Endothelial cell of umbilical vein (primary cell): ENCODE results near the gene MCM3. TPM values are rescaled to one million over a fixed set of nuclear protein-coding genes. Genes with fewer than 3 reads are reported as not detected.

ENCODE experiments used
- BruUV-seq: library from RNA; stranded (reverse); fragments of 400-500 nt; replicated peaks from 2 replicates; lab custom pipeline; 2021; lab: Mats Ljungman, UMichigan
- CTCF ChIA-PET: fragments of 300-600, 350-600 bp; sonication (Branson Sonifier 250); formaldehyde crosslinking; loops from one replicate; lab custom pipeline; 2021; ENCODE audit warnings: antibody characterized with exemption, inconsistent platforms; lab: Charles Lee
- POLR2A ChIA-PET: fragments of 300-600, 350-600 bp; sonication (Branson Sonifier 250); formaldehyde crosslinking; loops from one replicate; lab custom pipeline; 2021; ENCODE audit warnings: antibody characterized with exemption, inconsistent platforms; lab: Charles Lee
- DNase-seq: peaks from one replicate; pipeline ENCODE4 v3.0.0-alpha.2; 2011; ENCODE audit warnings: low read depth, low spot score
- FAIRE-seq: peaks from 2 replicates; lab custom pipeline; 2011; peaks lifted over from hg19 to GRCh38; lab: Jason Lieb, UNC
- H2AFZ ChIP-seq: 2 replicates; pipeline ENCODE4 v1.6.0; 2012; ENCODE audit warnings: low read depth, low read length, control low read depth, inconsistent platforms
- H3K27ac ChIP-seq: 2 replicates; pipeline ENCODE4 v1.5.1; 2011; ENCODE audit warnings: low read depth, mild to moderate bottlenecking, control low read depth, low read length, moderate library complexity; ENCODE audit not compliant: insufficient read depth
- H3K27me3 ChIP-seq, 2 experiments: 2 replicates each; pipeline versions ENCODE4 v1.6.0 to v1.6.1; 2011; ENCODE audit warnings: low read length in 2 of 2, mixed read lengths in 1 of 2; ENCODE audit not compliant: control insufficient read depth in 2 of 2, insufficient read depth in 2 of 2
- H3K36me3 ChIP-seq, 2 experiments: 2 replicates in 1 of 2; 3 replicates in 1 of 2; pipeline ENCODE4 v1.5.1; 2011; ENCODE audit warnings: low read length in 2 of 2, mild to moderate bottlenecking in 1 of 2, moderate library complexity in 1 of 2; ENCODE audit not compliant: control insufficient read depth in 2 of 2, insufficient read depth in 2 of 2; ENCODE audit errors: extremely low read depth in 1 of 2
- H3K4me1 ChIP-seq: 3 replicates; pipeline ENCODE4 v1.5.1; 2011; ENCODE audit warnings: mild to moderate bottlenecking, low read length; ENCODE audit not compliant: control insufficient read depth, insufficient read depth; ENCODE audit errors: extremely low read depth
- H3K4me2 ChIP-seq: 2 replicates; pipeline ENCODE4 v1.6.1; 2011; ENCODE audit warnings: low read length, control low read depth, mixed read lengths; ENCODE audit not compliant: insufficient read depth
- H3K4me3 ChIP-seq, 3 experiments: fragments of 200-600 bp in 1 of 3; sonication (generic), shearing (Covaris generic) in 1 of 3; replicated peaks in 1 of 3; 2 replicates each; pipeline ENCODE4 v1.5.1; 2011 to 2016; ENCODE audit warnings: control low read depth in 3 of 3, low read length in 3 of 3, mild to moderate bottlenecking in 2 of 3, inconsistent platforms in 1 of 3, low read depth in 1 of 3, moderate library complexity in 1 of 3; ENCODE audit not compliant: insufficient read depth in 1 of 3
- H3K79me2 ChIP-seq: 2 replicates; pipeline ENCODE4 v1.6.0; 2012; ENCODE audit warnings: low read length, inconsistent platforms; ENCODE audit not compliant: control insufficient read depth, insufficient read depth
- H3K9ac ChIP-seq: replicated peaks from 2 replicates; pipeline ENCODE3; 2011; ENCODE audit warnings: low read length, control low read depth; ENCODE audit not compliant: insufficient read depth; ENCODE audit errors: extremely low read depth
- H3K9me1 ChIP-seq: replicated peaks from 3 replicates; pipeline ENCODE4 v1.6.0; 2011; ENCODE audit warnings: mild to moderate bottlenecking, low read length; ENCODE audit not compliant: control insufficient read depth, insufficient read depth; ENCODE audit errors: extremely low read depth
- H3K9me3 ChIP-seq: replicated peaks from 2 replicates; pipeline ENCODE4 v1.5.1; 2012; ENCODE audit warnings: low read length, inconsistent platforms; ENCODE audit not compliant: control insufficient read depth, insufficient read depth
- H4K20me1 ChIP-seq: replicated peaks from 2 replicates; pipeline ENCODE3; 2011; ENCODE audit warnings: mild to moderate bottlenecking, low read length; ENCODE audit not compliant: control insufficient read depth, insufficient read depth; ENCODE audit errors: extremely low read depth
- EZH2 ChIP-seq: IDR thresholded peaks from 2 replicates; pipeline ENCODE4 v1.6.1; 2012; ENCODE audit warnings: borderline replicate concordance, low read depth, mild to moderate bottlenecking, moderate library complexity, low read length, inconsistent platforms; ENCODE audit not compliant: severe bottlenecking
- FOS ChIP-seq: IDR thresholded peaks from 2 replicates; pipeline ENCODE4 v1.6.1; 2011; ENCODE audit warnings: mild to moderate bottlenecking, low read length, moderate library complexity, borderline replicate concordance; ENCODE audit not compliant: insufficient read depth
- GATA2 ChIP-seq: IDR thresholded peaks from 2 replicates; pipeline ENCODE4 v1.7.0; 2011; ENCODE audit warnings: low read depth, mild to moderate bottlenecking, moderate library complexity, mixed read lengths, low read length; ENCODE audit not compliant: insufficient read length, insufficient read depth
- JUN ChIP-seq: IDR thresholded peaks from 2 replicates; pipeline ENCODE4 v1.6.1; 2011; ENCODE audit warnings: borderline replicate concordance, low read depth; ENCODE audit not compliant: insufficient read length, insufficient read depth
- MYC ChIP-seq: IDR thresholded peaks from one replicate; pipeline ENCODE4 v1.6.1; 2011; ENCODE audit warnings: mild to moderate bottlenecking, low read depth, low read length
- POLR2A ChIP-seq: IDR thresholded peaks from 2 replicates; pipeline ENCODE4 v1.6.1; 2012; ENCODE audit warnings: low read depth, mild to moderate bottlenecking, control low read depth, low read length
- POLR2AphosphoS5 ChIP-seq: IDR thresholded peaks from 2 replicates; pipeline ENCODE4 v1.6.1; 2012; ENCODE audit warnings: low read depth, mild to moderate bottlenecking, control low read depth, low read length, moderate library complexity; ENCODE audit not compliant: insufficient read depth
- dilution Hi-C: fragments of 300-500 bp; cut with MboI; formaldehyde crosslinking; loops from one replicate; pipeline ENCODE4 v1.15.0; 2019; ENCODE audit warnings: low sequenced_read_pairs; ENCODE audit not compliant: extremely low pct_ligation_motif_present
- intact Hi-C: fragments of 100-400 bp; cut with micrococcal nuclease; formaldehyde crosslinking; loops from one replicate; pipeline ENCODE4 v1.10.0; 2022
- polyA plus RNA-seq, 4 experiments: library from polyadenylated mRNA; depleted of rRNA in 3 of 4; stranded (reverse) in 3 of 4; unstranded in 1 of 4; fragments of >200 nt; gene quantifications; 2 replicates each; pipeline versions ENCODE4 v1.2.1 to v1.2.3, GENCODE V29; 2011 to 2012; ENCODE audit warnings: missing spikeins in 1 of 4
- total RNA-seq: library from RNA; stranded (reverse); gene quantifications from 2 replicates; pipeline ENCODE4 v1.2.3, GENCODE V29; 2021
- TF ChIP-seq, protein P1 (sequence below), 2 donors: IDR thresholded peaks; 1 replicate in 1 of 2; 2 replicates in 1 of 2; pipeline ENCODE4 v1.5.1; 2011; ENCODE audit warnings: low read length in 2 of 2, mild to moderate bottlenecking in 2 of 2, moderate library complexity in 2 of 2, control low read depth in 1 of 2, inconsistent platforms in 1 of 2, low read depth in 1 of 2; ENCODE audit not compliant: insufficient read depth in 1 of 2; ENCODE audit errors: extremely low read depth in 1 of 2
- TF ChIP-seq, protein P2 (sequence below): IDR thresholded peaks from 2 replicates; pipeline ENCODE4 v1.6.1; 2011; ENCODE audit not compliant: insufficient read depth, insufficient read length

The MCM3 gene
- total and polyA plus RNA-seq, 2 donors (not counting 3 experiments of a cell fraction or from before 2014, with no cell fraction given): 57.2 to 81.6 TPM

GRCh38 chr6:52305411-52305810 is 20.9 kb upstream of the MCM3 start:
- Histone ChIP-seq H3K36me3 (no peaks in the 10 kb centered on the region), H3K9me1 (no peaks in the 10 kb centered on the region), H3K27me3 (no peaks in the 10 kb centered on the region), H3K4me3 (no peak overlapping the region), H3K79me2 (no peaks in the 10 kb centered on the region), H3K9me3 (no peaks in the 10 kb centered on the region), H3K4me2 (no peak overlapping the region), H3K9ac (no peak overlapping the region), H4K20me1 (no peaks in the 10 kb centered on the region), H3K27ac (no peak overlapping the region), H3K4me1 (peaks cover 5% of the 10 kb centered on the region), H2AFZ (no peak overlapping the region)
- FAIRE-seq: no peak
- peak; percentile 21 for DNase-seq
- TF ChIP-seq, protein P1, sequence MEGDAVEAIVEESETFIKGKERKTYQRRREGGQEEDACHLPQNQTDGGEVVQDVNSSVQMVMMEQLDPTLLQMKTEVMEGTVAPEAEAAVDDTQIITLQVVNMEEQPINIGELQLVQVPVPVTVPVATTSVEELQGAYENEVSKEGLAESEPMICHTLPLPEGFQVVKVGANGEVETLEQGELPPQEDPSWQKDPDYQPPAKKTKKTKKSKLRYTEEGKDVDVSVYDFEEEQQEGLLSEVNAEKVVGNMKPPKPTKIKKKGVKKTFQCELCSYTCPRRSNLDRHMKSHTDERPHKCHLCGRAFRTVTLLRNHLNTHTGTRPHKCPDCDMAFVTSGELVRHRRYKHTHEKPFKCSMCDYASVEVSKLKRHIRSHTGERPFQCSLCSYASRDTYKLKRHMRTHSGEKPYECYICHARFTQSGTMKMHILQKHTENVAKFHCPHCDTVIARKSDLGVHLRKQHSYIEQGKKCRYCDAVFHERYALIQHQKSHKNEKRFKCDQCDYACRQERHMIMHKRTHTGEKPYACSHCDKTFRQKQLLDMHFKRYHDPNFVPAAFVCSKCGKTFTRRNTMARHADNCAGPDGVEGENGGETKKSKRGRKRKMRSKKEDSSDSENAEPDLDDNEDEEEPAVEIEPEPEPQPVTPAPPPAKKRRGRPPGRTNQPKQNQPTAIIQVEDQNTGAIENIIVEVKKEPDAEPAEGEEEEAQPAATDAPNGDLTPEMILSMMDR (IDR thresholded peaks at IDR 0.05; ENCODE audit: extremely low read depth in 1 of 2, insufficient read depth in 1 of 2, low read depth in 1 of 2, low read length in 2 of 2): no peak
- TF ChIP-seq FOS: no peak
- TF ChIP-seq POLR2AphosphoS5: no peak
- TF ChIP-seq MYC: no peak
- no peak for TF ChIP-seq GATA2
- TF ChIP-seq, protein P2, sequence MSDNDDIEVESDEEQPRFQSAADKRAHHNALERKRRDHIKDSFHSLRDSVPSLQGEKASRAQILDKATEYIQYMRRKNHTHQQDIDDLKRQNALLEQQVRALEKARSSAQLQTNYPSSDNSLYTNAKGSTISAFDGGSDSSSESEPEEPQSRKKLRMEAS: no peak
- no peak for TF ChIP-seq JUN
- no peak for TF ChIP-seq POLR2A
- TF ChIP-seq EZH2: no peak
- dilution Hi-C loops: no loop called here
- POLR2A ChIA-PET: no interaction called here
- intact Hi-C loops: no loop called here
- CTCF ChIA-PET: interaction anchor here (1.0 to 1.4 kb wide), 3 partner anchors 28 to 103 kb away, joined by 3 to 5 read pairs (median 3); no protein-coding TSS in a partner anchor
- BruUV-seq: no TSS peak
